BE2C (cell line): ENCODE measurements around the gene NEBL.

Experiments
- DNase-seq: peaks from one replicate; pipeline ENCODE4 v3.0.0-alpha.2; 2020
- H3K27me3 ChIP-seq: fragments of 250-450 bp; sonication (Bioruptor Pico); 2 replicates; pipeline ENCODE4 v1.5.1; 2020; ENCODE audit warnings: mild to moderate bottlenecking
- H3K36me3 ChIP-seq: fragments of 250-450 bp; sonication (Bioruptor Pico); 2 replicates; pipeline ENCODE4 v1.5.1; 2020; ENCODE audit warnings: mild to moderate bottlenecking
- H3K4me1 ChIP-seq: fragments of 250-450 bp; sonication (Bioruptor Pico); 2 replicates; pipeline ENCODE4 v1.5.1; 2020
- H3K4me3 ChIP-seq: 2 replicates; pipeline ENCODE4 v1.5.1; 2011; ENCODE audit warnings: low read depth, low read length
- H3K9me3 ChIP-seq: fragments of 250-450 bp; sonication (Bioruptor Pico); 2 replicates; pipeline ENCODE4 v1.5.1; 2020
- TF ChIP-seq, protein P1 (sequence below): IDR thresholded peaks from 2 replicates; pipeline ENCODE4 v1.5.1; 2012; ENCODE audit warnings: mild to moderate bottlenecking, low read depth, low read length

The NEBL gene

DNA sequence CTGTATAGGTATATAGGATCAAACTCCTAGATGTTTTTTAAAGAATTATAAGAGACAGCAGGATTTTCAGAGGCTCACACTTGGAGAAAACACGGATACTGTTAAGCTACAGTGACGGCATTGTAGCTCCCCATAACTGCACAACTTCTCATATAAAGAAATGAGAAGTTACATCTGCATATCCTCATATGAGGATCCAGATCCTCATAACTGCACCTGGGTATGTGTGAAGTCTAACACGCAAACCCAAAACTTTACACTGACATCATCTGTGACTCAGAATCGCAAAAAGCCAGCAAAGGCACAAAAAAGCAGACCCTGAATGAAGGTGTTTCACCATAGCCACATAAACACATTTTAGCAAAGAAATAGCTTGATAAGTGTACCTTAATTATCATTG is 34.1 kb downstream of the NEBL start:
- no peaks in the 10 kb centered on the region for H3K9me3 ChIP-seq
- DNase-seq, result no peak
- no peaks in the 10 kb centered on the region for H3K36me3 ChIP-seq
- H3K27me3 ChIP-seq, result no peaks in the 10 kb centered on the region
- H3K4me3 ChIP-seq, result no peak overlapping the region
- H3K4me1 ChIP-seq, result no peaks in the 10 kb centered on the region
- TF ChIP-seq, protein P1, sequence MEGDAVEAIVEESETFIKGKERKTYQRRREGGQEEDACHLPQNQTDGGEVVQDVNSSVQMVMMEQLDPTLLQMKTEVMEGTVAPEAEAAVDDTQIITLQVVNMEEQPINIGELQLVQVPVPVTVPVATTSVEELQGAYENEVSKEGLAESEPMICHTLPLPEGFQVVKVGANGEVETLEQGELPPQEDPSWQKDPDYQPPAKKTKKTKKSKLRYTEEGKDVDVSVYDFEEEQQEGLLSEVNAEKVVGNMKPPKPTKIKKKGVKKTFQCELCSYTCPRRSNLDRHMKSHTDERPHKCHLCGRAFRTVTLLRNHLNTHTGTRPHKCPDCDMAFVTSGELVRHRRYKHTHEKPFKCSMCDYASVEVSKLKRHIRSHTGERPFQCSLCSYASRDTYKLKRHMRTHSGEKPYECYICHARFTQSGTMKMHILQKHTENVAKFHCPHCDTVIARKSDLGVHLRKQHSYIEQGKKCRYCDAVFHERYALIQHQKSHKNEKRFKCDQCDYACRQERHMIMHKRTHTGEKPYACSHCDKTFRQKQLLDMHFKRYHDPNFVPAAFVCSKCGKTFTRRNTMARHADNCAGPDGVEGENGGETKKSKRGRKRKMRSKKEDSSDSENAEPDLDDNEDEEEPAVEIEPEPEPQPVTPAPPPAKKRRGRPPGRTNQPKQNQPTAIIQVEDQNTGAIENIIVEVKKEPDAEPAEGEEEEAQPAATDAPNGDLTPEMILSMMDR, result no peak

DNA sequence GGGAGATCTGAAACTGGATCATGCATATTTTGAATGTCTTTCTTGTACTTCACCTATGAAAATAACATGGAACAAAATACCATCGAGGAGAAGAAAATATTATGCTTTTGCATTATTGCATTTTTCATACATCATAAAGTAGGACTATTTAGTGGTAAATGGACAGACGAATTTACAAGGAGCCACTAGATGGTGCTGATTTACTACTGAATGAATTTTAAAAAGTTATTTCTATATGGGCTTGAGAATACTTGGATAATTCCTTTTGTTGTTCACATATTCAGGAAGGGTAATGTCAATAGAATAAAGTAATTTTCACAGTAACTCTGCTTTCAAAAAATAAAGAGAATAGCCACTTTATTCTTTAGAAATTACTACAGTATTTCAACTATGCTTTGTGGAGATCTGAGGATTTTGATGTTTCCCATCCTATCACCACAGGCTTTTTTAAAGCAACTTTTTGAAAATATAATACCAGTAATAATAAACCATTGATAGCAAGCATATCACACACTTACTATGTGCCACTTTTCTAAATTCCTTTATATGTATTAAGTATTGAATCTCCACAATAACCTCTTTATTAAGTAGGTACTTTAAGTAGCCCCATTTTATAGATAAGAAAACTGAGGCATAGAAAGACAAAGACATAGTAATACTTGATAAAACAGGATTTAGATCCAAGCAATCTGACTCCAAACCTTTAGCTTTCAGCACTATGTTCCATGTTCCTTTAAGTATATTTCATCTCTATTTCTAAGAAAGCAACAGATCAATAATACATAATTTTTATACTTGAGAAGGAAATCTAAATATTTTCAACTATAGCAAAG is 38.6 kb downstream of the NEBL start:
- H3K9me3 ChIP-seq, result no peaks in the 10 kb centered on the region
- no peaks in the 10 kb centered on the region for H3K36me3 ChIP-seq
- DNase-seq, result no peak
- H3K27me3 ChIP-seq, result no peaks in the 10 kb centered on the region
- H3K4me1 ChIP-seq, result no peaks in the 10 kb centered on the region
- H3K4me3 ChIP-seq, result no peak overlapping the region
- TF ChIP-seq, protein P1, result peak; percentile 39; the same call in 1 of the 2 replicates

DNA sequence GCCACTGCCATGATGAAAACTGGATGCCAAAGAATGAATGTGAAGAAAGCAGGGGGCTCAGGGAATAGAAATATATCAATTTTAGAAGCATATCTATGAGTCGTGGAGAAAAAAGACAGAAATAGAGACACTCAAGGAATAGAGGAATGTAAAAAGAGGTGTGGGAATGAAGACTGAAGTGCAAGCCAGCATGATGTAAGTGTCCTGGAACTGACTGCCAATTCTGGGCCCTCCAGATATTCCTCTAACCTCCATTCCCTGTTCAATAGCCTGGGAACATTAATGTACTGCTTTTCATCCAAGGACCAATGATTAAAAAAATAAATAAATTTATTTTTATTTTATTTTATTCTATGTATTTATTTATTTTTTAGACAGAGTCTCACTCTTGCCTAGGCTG is 40.6 kb downstream of the NEBL start:
- TF ChIP-seq, protein P1, result no peak
- H3K27me3 ChIP-seq, result no peaks in the 10 kb centered on the region
- H3K9me3 ChIP-seq, result no peaks in the 10 kb centered on the region
- no peak for DNase-seq
- no peak overlapping the region for H3K4me3 ChIP-seq
- no peaks in the 10 kb centered on the region for H3K4me1 ChIP-seq
- no peaks in the 10 kb centered on the region for H3K36me3 ChIP-seq

DNA sequence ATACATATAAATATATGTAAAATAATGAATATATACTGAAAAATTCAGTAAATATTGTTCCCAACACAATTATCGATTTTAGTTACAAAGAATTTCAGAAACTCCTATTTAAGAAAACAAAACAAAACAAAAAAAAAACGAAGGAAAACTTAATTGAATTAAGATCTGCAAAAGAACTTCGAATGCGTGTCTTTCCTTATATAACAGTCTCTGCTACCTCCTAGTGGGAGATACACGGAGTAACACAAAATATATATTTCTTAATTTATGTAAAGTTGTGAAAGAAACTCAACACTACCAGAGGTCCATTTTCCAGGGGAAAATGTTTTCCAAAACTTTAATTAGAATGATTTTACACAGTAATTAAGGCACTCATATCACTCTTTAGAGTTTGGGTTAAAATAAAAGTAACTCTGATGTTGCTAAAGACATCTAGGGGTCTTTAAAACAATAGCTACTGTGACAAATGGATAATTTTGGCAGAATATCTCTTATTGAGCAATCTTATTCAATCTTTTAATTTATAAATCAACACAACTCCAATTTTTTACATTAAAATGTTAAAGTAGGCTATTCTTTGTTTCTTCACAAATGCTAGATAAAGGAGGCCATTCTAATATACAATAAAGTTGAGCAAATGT is 41.6 kb downstream of the NEBL start:
- TF ChIP-seq, protein P1, result peak; percentile 53
- H3K4me3 ChIP-seq, result no peak overlapping the region
- no peaks in the 10 kb centered on the region for H3K4me1 ChIP-seq
- H3K9me3 ChIP-seq, result no peaks in the 10 kb centered on the region
- H3K27me3 ChIP-seq, result no peaks in the 10 kb centered on the region
- no peaks in the 10 kb centered on the region for H3K36me3 ChIP-seq
- DNase-seq, result no peak

DNA sequence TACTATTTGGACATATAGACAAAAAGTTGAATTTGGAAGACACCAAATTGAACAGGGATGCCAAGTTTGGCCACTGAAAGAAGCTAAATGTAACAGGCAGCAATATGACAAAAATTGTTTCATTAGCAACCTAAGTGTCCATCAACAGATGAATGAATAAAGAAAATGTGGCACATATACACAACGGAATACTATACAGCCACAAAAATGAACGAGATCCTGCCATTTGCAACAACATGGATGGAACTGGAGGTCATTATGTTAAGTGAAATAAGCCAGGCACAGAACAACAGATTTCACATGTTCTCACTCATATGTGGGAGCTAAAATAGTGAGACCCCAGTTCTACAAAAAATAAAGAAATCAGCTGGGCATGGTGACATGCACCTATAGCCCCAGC is 43.8 kb downstream of the NEBL start:
- no peak overlapping the region for H3K4me3 ChIP-seq
- no peak for DNase-seq
- TF ChIP-seq, protein P1, result no peak
- no peaks in the 10 kb centered on the region for H3K9me3 ChIP-seq
- no peaks in the 10 kb centered on the region for H3K36me3 ChIP-seq
- no peaks in the 10 kb centered on the region for H3K27me3 ChIP-seq
- H3K4me1 ChIP-seq, result no peaks in the 10 kb centered on the region

DNA sequence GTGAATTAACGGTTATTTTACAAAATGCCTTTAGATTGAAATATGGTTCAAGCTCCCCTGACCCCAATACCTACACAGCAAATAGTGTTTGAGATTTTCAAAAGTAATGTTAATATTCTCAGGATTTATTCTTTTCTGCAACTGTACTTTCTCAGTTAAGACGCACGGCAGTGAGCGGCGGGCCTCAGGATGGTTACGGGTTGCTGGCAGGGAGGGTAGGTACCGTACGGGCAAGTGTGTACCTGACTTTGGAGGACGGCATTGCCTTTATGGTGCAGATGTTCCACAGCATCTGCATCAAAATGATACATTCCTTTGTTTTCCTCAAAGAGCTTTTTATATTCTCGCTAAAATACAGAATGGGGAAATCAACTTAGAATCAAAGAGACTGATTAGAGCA is 44.8 kb downstream of the NEBL start:
- no peak overlapping the region for H3K4me3 ChIP-seq
- no peaks in the 10 kb centered on the region for H3K4me1 ChIP-seq
- TF ChIP-seq, protein P1, result no peak
- H3K27me3 ChIP-seq, result no peaks in the 10 kb centered on the region
- no peaks in the 10 kb centered on the region for H3K9me3 ChIP-seq
- DNase-seq, result no peak
- no peaks in the 10 kb centered on the region for H3K36me3 ChIP-seq
